NCI-H1694 (cell line): ENCODE data around the gene MS4A10.

ENCODE experiments used
- DNase-seq: peaks from one replicate; lab custom pipeline; 2025; lab: John Stamatoyannopoulos, UW

Gene MS4A10

GRCh38 chr11:60766547-60766946 lies 18.6 kb upstream of the MS4A10 start:
- DNase-seq: no peak

- no peak for DNase-seq
Measured at GRCh38 chr11:60767388-60767811, 17.7 kb upstream of the MS4A10 start.

- no peak for DNase-seq
Measured at GRCh38 chr11:60768202-60768601, 16.9 kb upstream of the MS4A10 start.

DNA sequence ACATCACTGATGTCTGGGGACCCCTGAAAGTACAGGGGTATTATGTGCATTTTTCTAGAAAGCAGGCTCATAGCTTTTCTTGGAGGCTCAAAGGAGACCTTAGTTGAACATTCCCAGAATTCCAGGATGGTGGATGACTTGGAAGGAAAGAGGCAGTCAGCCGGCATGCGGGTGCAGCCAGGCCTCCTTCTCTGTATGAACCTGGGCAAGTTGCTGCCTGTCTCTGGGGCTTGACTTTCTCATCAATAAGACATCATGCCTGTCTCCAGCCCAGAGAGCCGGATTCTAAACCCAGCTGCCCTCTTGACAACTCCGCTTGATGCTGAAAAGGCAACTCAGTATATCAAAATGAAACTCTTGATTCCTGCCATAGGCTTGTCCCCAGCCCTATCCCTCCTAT lies 15.9 kb upstream of the MS4A10 start:
- no peak for DNase-seq

DNA sequence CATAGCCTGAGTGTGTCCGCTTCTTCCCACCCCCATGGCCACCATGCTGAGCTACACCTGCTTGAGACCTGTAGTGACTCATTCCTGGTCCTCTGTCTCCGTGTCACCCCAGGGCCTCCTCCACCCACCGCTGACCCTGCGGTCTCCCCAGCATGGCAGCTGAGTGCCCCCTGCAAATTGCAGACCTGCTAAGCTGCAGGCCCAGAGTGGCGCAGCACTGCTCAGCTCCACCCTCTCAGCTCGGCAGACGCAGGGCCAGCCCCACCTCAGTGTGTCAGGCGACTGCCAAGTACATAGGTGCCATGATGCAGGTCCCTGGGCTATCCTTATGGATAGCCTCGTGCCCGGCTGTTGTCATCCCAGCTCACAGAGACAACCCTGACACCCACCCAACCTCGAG lies 15.3 kb upstream of the MS4A10 start:
- DNase-seq: no peak

DNA sequence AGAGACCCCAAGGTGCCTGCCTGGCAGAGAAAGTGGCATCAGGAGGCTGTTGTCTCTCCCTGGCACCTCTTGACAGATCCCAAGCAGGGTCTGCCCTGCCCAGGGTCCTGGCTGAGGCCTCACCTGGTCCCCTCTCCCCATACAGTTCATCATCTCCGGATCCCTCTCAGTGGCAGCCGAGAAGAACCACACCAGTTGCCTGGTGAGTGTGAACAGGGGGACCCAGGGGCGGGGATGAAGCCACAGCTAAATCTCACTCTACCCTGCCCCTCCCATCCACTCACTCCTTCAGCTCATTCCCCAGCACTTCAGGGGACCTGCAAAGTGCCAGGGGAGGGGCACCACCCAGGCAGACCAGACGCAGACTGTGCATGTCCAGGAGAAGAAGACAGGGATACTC lies 14.0 kb upstream of the MS4A10 start:
- no peak for DNase-seq

DNA sequence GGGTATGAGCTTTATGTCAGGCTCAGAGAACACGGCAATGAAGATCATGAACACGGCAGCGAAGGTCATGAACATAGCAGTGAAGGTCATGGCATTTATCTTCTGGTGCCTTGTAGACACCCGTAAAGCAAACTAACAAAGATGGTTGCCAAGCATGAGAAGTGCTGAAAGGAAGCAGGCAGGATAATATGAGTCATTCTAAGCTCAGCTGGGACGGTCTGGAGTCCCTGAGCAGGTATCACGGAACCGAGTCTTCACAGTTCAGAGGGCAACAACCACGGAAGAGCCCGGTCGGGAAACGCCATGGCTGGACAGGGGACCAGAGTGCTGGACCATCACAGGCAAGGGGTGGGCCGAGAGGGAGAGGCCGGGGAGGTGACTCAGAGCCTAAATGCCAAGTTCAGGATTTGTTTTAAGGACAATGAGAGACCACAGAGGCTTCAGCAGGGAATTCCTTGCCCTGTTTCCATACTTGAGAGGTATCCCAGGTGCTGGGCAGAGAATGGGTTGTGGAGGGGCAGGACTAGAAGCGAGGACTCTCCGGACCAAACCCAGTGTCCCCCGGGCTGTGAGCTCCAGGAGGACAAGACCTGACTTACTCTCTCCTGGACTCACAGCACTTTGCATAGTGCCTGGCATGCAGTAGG lies 13.1 kb upstream of the MS4A10 start:
- DNase-seq: no peak

DNA sequence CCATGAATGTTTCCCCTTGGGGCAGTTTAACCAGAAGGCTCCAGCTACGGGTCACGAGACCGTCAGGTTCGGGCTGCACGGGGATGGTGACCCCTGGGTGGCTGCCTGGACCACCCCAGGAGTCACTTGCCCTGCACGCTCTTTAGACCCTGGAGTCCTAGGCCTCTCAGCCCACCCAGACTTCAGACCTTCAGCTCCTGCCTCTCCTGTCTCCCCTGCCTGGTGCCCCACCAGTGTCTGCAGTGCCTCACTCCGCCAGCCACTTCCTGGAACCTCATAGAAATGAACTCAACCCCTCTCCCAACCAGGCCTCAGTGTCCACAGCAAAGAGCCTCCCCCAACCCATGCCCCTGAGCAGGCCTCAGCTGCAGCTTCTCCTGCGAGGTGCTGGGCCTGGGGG lies 12.5 kb upstream of the MS4A10 start:
- DNase-seq: no peak

- no peak for DNase-seq
Measured at GRCh38 chr11:60774726-60775125, 10.4 kb upstream of the MS4A10 start.

GRCh38 chr11:60775420-60775961 lies 9.6 kb upstream of the MS4A10 start:
- DNase-seq: peak; percentile 89

DNA sequence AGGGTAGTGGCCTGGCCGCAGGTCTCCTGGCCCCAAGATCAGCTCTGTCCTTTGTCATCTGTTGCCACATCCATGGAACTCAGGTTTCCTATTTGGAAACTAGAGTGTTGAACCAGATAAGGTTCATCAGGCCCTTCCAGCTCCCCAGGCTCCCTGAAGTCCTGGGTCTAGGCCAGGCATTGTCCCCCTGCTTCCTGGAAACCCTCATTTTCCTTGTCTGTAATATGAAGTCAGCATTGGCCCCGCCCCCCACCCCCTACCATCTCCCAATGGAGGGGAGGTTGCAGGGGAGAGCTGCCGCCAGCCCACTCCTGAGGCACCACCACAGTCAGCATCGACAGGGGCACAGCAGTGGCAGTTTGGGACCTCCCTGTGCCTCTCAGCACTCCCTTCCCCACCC lies 9.0 kb upstream of the MS4A10 start:
- no peak for DNase-seq

GRCh38 chr11:60777106-60777505 lies 8.0 kb upstream of the MS4A10 start:
- no peak for DNase-seq

DNA sequence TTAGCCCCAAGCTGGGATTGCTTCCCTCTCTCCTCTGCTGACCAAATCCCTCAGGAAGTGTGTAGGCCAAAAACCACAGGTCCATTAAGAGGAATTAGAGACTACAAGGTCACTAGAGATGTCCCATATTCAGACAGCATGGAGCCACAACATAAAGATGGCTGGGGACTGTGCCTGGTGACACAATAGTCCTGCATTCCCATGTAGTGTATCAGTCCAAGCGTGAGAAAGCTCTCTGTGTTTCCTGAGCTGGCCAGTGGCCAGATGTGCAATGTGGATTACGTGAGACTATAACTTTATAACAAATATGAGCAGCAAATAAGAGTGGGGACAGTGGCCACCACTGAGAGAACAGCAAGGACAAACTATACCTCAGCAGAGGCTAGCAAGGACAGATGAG lies 7.6 kb upstream of the MS4A10 start:
- DNase-seq: no peak

DNA sequence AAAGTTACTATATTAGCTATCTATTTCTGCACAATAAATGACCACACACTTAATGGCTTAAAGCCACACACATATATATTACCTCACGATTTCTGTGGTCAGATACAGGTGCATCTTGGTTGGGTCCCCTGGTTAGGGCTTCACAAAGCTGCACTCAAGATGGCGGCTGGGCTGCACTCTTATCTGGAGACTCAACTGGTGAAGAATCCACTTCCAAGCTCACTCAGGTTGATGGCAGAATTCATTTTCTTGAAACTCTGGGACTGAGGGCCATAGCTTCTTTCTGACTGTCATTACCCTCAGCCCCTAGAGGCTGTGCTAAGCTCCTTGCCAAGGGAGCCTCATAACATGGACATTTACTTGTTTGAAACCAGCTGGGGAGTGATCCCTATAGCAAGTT lies 5.1 kb upstream of the MS4A10 start:
- no peak for DNase-seq

GRCh38 chr11:60780774-60781173 lies 4.4 kb upstream of the MS4A10 start:
- DNase-seq: no peak

GRCh38 chr11:60781286-60781980 lies 3.7 kb upstream of the MS4A10 start:
- no peak for DNase-seq

GRCh38 chr11:60781981-60782316 lies 3.2 kb upstream of the MS4A10 start:
- DNase-seq: no peak

- DNase-seq: no peak
Measured at GRCh38 chr11:60782393-60783140, 2.6 kb upstream of the MS4A10 start.

DNA sequence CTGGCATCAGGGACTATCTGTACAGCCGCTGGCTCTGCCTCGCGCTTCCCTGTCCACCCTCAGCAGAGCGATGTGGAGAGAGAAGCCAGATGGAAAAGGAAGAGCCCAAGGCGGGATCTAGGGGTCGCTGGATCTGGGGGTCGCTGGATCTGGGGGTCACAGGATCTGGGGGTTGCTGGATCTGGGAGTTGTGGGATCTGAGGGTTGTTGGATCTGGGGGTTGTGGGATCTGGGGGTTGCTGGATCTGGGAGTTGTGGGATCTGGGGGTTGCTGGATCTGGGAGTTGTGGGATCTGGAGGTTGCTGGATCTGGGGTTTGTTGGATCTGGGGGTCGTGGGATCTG lies 2.0 kb upstream of the MS4A10 start:
- DNase-seq: no peak

DNA sequence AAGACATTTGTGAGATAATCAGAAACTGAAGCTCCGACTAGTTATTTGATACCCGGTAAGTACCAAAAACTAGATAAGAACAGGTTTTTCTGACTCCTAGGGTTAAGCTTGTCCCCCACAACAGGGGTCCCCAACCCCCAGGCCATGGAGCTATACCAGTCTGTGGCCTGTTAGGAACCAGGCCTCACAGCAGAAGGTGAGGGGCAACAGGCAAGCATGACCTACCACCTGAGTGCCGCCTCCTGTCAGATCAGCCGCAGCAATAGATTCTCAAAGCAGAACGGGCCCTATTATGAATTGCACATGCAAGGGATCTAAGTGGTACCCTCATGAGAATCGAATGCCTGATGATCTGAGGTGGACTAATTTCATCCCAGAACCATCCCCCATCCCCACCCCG lies 1.2 kb upstream of the MS4A10 start:
- DNase-seq: no peak

- peak; percentile 33 for DNase-seq
Measured at GRCh38 chr11:60785806-60786361, 751 bp downstream of the MS4A10 start.

- peak; percentile 19 for DNase-seq
Measured at GRCh38 chr11:60786811-60787567, 1.9 kb downstream of the MS4A10 start.
